Stomach (tissue), 9 donors: Measurements from ENCODE around the gene MCOLN1. TPM values are rescaled to one million over a fixed set of nuclear protein-coding genes. Genes with fewer than 3 reads are reported as not detected.
A peak's percentile ranks its signal among the peaks of the same experiment; 100 is the strongest.

Experiments
- DNase-seq, 2 donors: peaks; one replicate each; pipeline versions ENCODE4 v3.0.0 to v3.0.0-alpha.2; 2013 to 2019
- H3K27ac ChIP-seq, 5 donors: fragments of 200-600 bp in 4 of 5; sonication (generic) in 4 of 5; one replicate each; pipeline ENCODE4 v1.5.1; 2013 to 2019; ENCODE audit warnings: mild to moderate bottlenecking in 1 of 5, moderate library complexity in 1 of 5
- H3K27me3 ChIP-seq, 3 donors: fragments of 200-600 bp; sonication (generic); one replicate each; pipeline ENCODE4 v1.5.1; 2017 to 2019; ENCODE audit warnings: mixed run types in 1 of 3
- H3K36me3 ChIP-seq, 4 donors: fragments of 200-600 bp; sonication (generic); 1 replicate in 3 of 4; 2 replicates in 1 of 4; pipeline ENCODE4 v1.5.1; 2016 to 2019
- H3K4me1 ChIP-seq, 4 donors: fragments of 200-600 bp; sonication (generic); one replicate each; pipeline ENCODE4 v1.5.1; 2016 to 2019
- H3K4me3 ChIP-seq, 4 donors: fragments of 200-600 bp; sonication (generic) in 3 of 4; one replicate each; pipeline ENCODE4 v1.5.1; 2016 to 2019; ENCODE audit warnings: mild to moderate bottlenecking in 1 of 4
- H3K9me3 ChIP-seq, 4 donors: fragments of 200-600 bp; sonication (generic); one replicate each; pipeline ENCODE4 v1.5.1; 2016 to 2019
- EP300 ChIP-seq: sonication (generic); formaldehyde crosslinking; IDR thresholded peaks from one replicate; pipeline ENCODE4 v1.6.1; 2017; ENCODE audit warnings: antibody characterized with exemption
- POLR2A ChIP-seq, 4 donors: fragments of 450-650 bp; IDR thresholded peaks; one replicate each; pipeline ENCODE4 v1.6.1; 2016; ENCODE audit warnings: antibody characterized with exemption in 4 of 4, control low read depth in 2 of 4, mild to moderate bottlenecking in 1 of 4, moderate library complexity in 1 of 4
- POLR2AphosphoS5 ChIP-seq, 3 donors: sonication (generic); formaldehyde crosslinking; IDR thresholded peaks; one replicate each; pipeline ENCODE4 v1.6.1; 2016; ENCODE audit warnings: antibody characterized with exemption in 3 of 3
- WGBS, 5 donors: extraction: QIAGEN DNeasy Blood & Tissue Kit in 3 of 5; methylation state at CpG; one replicate each; pipeline versions ENCODE4 v1.1.5 to v1.1.7; 2013 to 2018; 5-methylcytosine and 5-hydroxymethylcytosine counted together
- intact Hi-C: fragments of 100-400 bp; cut with DNase I; formaldehyde crosslinking; loops from one replicate; pipeline ENCODE4 v1.15.1; 2023; ENCODE audit warnings: low total_unique reads
- polyA plus RNA-seq, 3 donors: library from polyadenylated mRNA; stranded (reverse); fragments of 200-250 nt; gene quantifications; one replicate each; pipeline ENCODE4 v1.2.3, GENCODE V29; 2013
- total RNA-seq, 5 donors: library from RNA; depleted of rRNA; stranded (reverse); fragments of >200 nt; gene quantifications; one replicate each; pipeline versions ENCODE4 v1.1.0 to v1.2.3, GENCODE V29; 2014 to 2016
- TF ChIP-seq, protein P1 (sequence below), 7 experiments: fragments of 450-650 bp in 4 of 7; fragments of 200-600 bp in 3 of 7; sonication (generic) in 3 of 7; IDR thresholded peaks; one replicate each; pipeline ENCODE4 v1.5.1; 2016 to 2019; ENCODE audit warnings: antibody characterized with exemption in 7 of 7, control low read depth in 2 of 7, mild to moderate bottlenecking in 1 of 7
- donor health status: healthy with polysubstance abuse.
- donor health status: Bipolar disorder and iron deficiency.
- donor health status: healthy.

The MCOLN1 gene
- total and polyA plus RNA-seq, 8 donors, result 5.1 to 56.6 (median 18.7) TPM

DNA sequence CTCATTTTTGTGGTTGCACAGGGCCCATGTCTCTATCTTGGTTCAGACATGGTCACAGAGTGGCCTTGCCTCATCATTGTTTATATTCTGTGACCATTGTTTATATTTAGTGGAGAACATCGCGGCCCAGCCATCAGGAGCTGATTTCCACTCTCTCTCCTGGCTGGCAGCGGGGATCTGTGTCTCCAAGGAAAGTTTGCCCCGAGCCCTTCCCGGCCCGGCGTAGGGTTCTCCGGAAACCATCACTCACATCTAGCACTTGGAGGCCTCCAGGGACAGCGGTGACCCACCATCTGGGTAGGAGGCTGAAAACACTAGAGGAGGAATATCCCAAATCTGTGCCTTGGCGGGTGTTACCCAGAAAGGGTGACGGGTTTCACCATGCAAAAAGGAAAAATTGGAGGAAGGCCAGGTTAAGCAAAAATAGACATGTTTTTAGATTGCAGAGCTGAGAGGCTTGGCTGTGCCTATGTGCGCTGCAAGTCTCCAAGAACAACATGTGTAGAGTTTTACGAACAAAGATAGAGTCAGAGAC, 7.2 kb upstream of the MCOLN1 start:
- H3K4me3 ChIP-seq, result peak overlapping the region; percentile 59 to 83 (median 74)
- TF ChIP-seq POLR2AphosphoS5 (IDR thresholded peaks at IDR 0.05), result peak; percentile 68 to 77 (median 75)
- no peak for TF ChIP-seq POLR2A (IDR thresholded peaks at IDR 0.05)
- TF ChIP-seq, protein P1, sequence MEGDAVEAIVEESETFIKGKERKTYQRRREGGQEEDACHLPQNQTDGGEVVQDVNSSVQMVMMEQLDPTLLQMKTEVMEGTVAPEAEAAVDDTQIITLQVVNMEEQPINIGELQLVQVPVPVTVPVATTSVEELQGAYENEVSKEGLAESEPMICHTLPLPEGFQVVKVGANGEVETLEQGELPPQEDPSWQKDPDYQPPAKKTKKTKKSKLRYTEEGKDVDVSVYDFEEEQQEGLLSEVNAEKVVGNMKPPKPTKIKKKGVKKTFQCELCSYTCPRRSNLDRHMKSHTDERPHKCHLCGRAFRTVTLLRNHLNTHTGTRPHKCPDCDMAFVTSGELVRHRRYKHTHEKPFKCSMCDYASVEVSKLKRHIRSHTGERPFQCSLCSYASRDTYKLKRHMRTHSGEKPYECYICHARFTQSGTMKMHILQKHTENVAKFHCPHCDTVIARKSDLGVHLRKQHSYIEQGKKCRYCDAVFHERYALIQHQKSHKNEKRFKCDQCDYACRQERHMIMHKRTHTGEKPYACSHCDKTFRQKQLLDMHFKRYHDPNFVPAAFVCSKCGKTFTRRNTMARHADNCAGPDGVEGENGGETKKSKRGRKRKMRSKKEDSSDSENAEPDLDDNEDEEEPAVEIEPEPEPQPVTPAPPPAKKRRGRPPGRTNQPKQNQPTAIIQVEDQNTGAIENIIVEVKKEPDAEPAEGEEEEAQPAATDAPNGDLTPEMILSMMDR (IDR thresholded peaks at IDR 0.05), result no peak
- TF ChIP-seq EP300, result peak; percentile 88
- 60 to 73% (median 72%) methylated on average over 13 of the region's 13 CpGs for WGBS, 5 donors

DNA sequence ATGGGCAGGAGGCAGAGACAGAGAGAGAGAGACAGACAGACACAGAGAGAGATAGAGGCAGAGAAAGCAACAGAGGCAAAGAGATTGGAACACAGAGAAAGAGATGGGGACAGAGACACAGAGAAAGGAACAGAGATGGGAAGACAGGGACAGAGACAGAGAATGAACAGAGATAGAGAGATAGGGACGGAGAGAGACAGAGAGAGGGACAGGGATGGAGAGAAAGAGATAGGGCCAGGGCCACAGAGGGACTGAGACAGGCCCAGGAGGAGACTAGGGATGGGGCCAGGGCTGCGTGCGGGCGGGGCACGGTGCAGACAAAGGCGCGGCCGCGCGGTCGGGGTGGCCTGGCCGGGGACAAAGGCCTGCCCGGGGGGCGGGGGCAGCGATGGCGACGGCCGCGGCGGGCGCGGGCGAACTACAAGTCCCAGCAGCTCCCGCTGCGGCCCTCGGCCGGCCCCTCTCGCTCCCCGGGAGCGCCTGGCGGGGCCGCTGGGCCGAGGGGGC, 6.7 kb upstream of the MCOLN1 start, which contains the start of gene ZNF358:
TSS of gene ZNF358 (plus strand) at position 459 of the 507 bp plus-strand sequence. CDS start 3,140 bp downstream, outside the sequence.
- H3K27ac ChIP-seq, result peak within 1 kb of the TSS; percentile 85 to 94 (median 87)
- 1 to 11% (median 2%) methylated on average over 2 to 29 of the region's 33 CpGs for WGBS, 5 donors
- DNase-seq, result peak; percentile 78 to 93
- peaks cover 0 to 6% (median 0%) of the 10 kb centered on the region in 3 donors for H3K27me3 ChIP-seq
- H3K4me1 ChIP-seq, result peaks cover 12 to 42% (median 25%) of the 10 kb centered on the region in 4 donors
- intact Hi-C loops, result no loop called here
- H3K9me3 ChIP-seq, result no peaks in the 10 kb centered on the region
- TF ChIP-seq, protein P1 (IDR thresholded peaks at IDR 0.05), result no peak
- TF ChIP-seq POLR2A (IDR thresholded peaks at IDR 0.05) (no peak), EP300 (no peak), POLR2AphosphoS5 (IDR thresholded peaks at IDR 0.05) (no peak)
- H3K36me3 ChIP-seq, result peaks cover 0 to 18% (median 17%) of the 10 kb centered on the region in 4 donors
- H3K4me3 ChIP-seq, result peak within 1 kb of the TSS; percentile 59 to 83 (median 74)

More for the DNA sequence above, 7.2 kb upstream of the MCOLN1 start:
- H3K4me1 ChIP-seq, result peaks cover 12 to 42% (median 25%) of the 10 kb centered on the region in 4 donors
- H3K27me3 ChIP-seq, result peaks cover 0 to 6% (median 0%) of the 10 kb centered on the region in 3 donors
- peak overlapping the region; percentile 81 to 94 (median 87) for H3K27ac ChIP-seq
- intact Hi-C loops, result no loop called here
- no peaks in the 10 kb centered on the region for H3K9me3 ChIP-seq
- H3K36me3 ChIP-seq, result peaks cover 0 to 13% (median 12%) of the 10 kb centered on the region in 4 donors
- DNase-seq, result peak; percentile 43 to 51

DNA sequence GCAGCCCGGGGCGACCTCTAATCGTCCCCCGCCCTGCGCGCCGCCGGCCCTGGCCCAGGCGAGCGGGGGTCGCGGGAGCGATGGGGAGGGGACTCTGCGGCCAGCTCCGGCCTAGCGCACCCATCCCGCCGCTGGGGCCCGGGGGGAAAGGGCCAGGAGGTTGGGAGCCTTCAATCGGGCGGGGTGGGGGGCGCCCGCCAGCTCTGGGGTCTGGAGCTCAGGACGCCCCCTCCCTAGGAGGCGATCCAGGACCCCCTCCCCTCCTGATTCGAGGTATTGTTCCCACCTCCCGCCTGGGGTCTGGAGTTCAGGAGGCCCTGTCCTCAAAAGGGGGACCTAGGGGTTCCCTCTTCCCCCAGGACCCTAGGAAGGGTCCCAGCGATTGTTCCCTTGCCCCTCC, 6.1 kb upstream of the MCOLN1 start:
- Histone ChIP-seq H3K27me3 (peaks cover 0 to 6% (median 0%) of the 10 kb centered on the region in 3 donors), H3K4me3 (peak overlapping the region; percentile 59 to 83 (median 74)), H3K36me3 (peaks cover 0 to 21% (median 18%) of the 10 kb centered on the region in 4 donors), H3K27ac (peak overlapping the region; percentile 83 to 94 (median 85)), H3K4me1 (peaks cover 12 to 42% (median 25%) of the 10 kb centered on the region in 4 donors), H3K9me3 (no peaks in the 10 kb centered on the region)
- intact Hi-C loops, result no loop called here
- no peak for TF ChIP-seq EP300
- no peak for TF ChIP-seq POLR2AphosphoS5 (IDR thresholded peaks at IDR 0.05)
- peak in 1 of 2 donors; percentile 53 for DNase-seq
- WGBS, 5 donors, result 1 to 5% (median 3%) methylated on average over 6 to 28 of the region's 28 CpGs

DNA sequence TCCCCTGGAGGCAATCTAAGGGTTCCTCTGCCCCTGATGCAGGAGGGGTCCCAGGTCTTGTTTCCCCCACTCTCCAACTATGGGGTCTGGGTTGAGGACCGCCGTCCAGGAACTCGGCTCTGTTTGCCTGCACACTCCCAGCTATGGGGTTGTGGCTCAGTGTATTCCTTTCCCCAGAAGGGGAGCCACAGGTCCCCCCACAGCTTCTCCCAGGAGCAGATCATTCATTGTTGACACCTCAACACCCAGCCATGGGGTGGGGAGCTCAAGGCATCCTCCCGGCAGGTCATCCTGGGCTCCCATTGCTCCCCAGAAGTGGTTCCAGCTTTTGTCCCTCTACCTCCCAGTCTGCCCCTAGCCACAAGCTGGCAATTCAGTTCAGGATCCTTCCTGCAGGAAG, 5.5 kb upstream of the MCOLN1 start:
- Histone ChIP-seq H3K27me3 (peaks cover 0 to 6% (median 0%) of the 10 kb centered on the region in 3 donors), H3K4me3 (peak overlapping the region; percentile 59 to 83 (median 74)), H3K27ac (peak overlapping the region in 4 of 5 donors; percentile 83 to 94 (median 85)), H3K9me3 (no peaks in the 10 kb centered on the region), H3K4me1 (peaks cover 15 to 46% (median 29%) of the 10 kb centered on the region in 4 donors), H3K36me3 (peaks cover 0 to 21% (median 18%) of the 10 kb centered on the region in 4 donors)
- 37 to 49% (median 43%) methylated on average over 2 to 4 of the region's 4 CpGs for WGBS, 5 donors
- intact Hi-C loops, result no loop called here
- DNase-seq, result peak in 1 of 2 donors; percentile 39
- TF ChIP-seq POLR2A (IDR thresholded peaks at IDR 0.05), result no peak
- TF ChIP-seq, protein P1 (IDR thresholded peaks at IDR 0.05), result no peak
- TF ChIP-seq POLR2AphosphoS5 (IDR thresholded peaks at IDR 0.05), result no peak
